ENCODE results near the gene B3GLCT. TPM values are rescaled to one million over a fixed set of nuclear protein-coding genes. Genes with fewer than 3 reads are reported as not detected.

Gene B3GLCT
- total and polyA plus RNA-seq, 2 of the 13 experiments (the other 11 are each of a cell fraction or from before 2014, with no cell fraction given), result 2.0 to 7.1 TPM

- DNase-seq (ENCODE audit: low spot score), result no peak
- WGBS (ENCODE audit: low lambda C conversion rate), result 0% methylated on average over 1 of the region's 1 CpG
- Histone ChIP-seq H3K9ac (ENCODE audit: insufficient read depth, low read depth, low read length) (no peak overlapping the region), H3K4me2 (ENCODE audit: low read depth, low read length) (no peak overlapping the region), H3K79me2 (ENCODE audit: insufficient read depth, low read length) (no peaks in the 10 kb centered on the region), H3K4me3 (replicated peaks in 1 of 3; ENCODE audit: insufficient read depth in 1 of 3, low read depth in 2 of 3, low read length in 3 of 3) (no peak overlapping the region), H3K4me1 (ENCODE audit: insufficient read depth, low read length) (no peaks in the 10 kb centered on the region), H3K27ac (ENCODE audit: extremely low read length, insufficient read depth, low read length) (no peak overlapping the region), H3K27me3 (ENCODE audit: control insufficient read depth in 1 of 2, insufficient read depth in 2 of 2, low read length in 2 of 2) (peaks cover 0 to 3% of the 10 kb centered on the region in 2 experiments; a peak in 1 of 5 replicates), H3K36me3 (replicated peaks in 1 of 2; ENCODE audit: control insufficient read depth in 1 of 2, insufficient read depth in 2 of 2, low read length in 2 of 2) (no peaks in the 10 kb centered on the region), H4K20me1 (ENCODE audit: insufficient read depth, low read length) (no peaks in the 10 kb centered on the region), H3K9me3 (ENCODE audit: low read length) (no peaks in the 10 kb centered on the region), H2AFZ (ENCODE audit: low read length) (no peak overlapping the region)
- FAIRE-seq, result no peak
- ChIA-PET CTCF (ENCODE audit: low intra/inter-chr PET ratio, low total read pairs) (no interaction called here), POLR2A (no interaction called here)
- in situ Hi-C loops (cut with HindIII; ENCODE audit: extremely low pct_ligation_motif_present, low pct_unique_long_range_greater_than_20kb) (no loop called here), intact Hi-C loops (cut with micrococcal nuclease; ENCODE audit: unreplicated experiment) (no loop called here)
- BruUV-seq (replicated peaks), result no TSS peak
- no peak for ATAC-seq
- TF ChIP-seq, protein P1, sequence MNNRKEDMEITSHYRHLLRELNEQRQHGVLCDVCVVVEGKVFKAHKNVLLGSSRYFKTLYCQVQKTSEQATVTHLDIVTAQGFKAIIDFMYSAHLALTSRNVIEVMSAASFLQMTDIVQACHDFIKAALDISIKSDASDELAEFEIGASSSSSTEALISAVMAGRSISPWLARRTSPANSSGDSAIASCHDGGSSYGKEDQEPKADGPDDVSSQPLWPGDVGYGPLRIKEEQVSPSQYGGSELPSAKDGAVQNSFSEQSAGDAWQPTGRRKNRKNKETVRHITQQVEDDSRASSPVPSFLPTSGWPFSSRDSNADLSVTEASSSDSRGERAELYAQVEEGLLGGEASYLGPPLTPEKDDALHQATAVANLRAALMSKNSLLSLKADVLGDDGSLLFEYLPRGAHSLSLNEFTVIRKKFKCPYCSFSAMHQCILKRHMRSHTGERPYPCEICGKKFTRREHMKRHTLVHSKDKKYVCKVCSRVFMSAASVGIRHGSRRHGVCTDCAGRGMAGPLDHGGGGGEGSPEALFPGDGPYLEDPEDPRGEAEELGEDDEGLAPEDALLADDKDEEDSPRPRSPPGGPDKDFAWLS (CRISPR knock-in tag; IDR thresholded peaks at IDR 0.05; ENCODE audit: borderline replicate concordance), result no peak
- no peak for TF ChIP-seq TBX3 (IDR thresholded peaks at IDR 0.05; ENCODE audit: borderline replicate concordance)
- TF ChIP-seq, protein P2, sequence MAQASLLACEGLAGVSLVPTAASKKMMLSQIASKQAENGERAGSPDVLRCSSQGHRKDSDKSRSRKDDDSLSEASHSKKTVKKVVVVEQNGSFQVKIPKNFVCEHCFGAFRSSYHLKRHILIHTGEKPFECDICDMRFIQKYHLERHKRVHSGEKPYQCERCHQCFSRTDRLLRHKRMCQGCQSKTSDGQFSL (CRISPR knock-in tag; IDR thresholded peaks at IDR 0.05), result no peak
- TF ChIP-seq SPEN (CRISPR knock-in tag; IDR thresholded peaks at IDR 0.05; ENCODE audit: low read depth), result no peak
- TF ChIP-seq WIZ (CRISPR knock-in tag; IDR thresholded peaks at IDR 0.05), result no peak
- TF ChIP-seq KLF12 (CRISPR knock-in tag; IDR thresholded peaks at IDR 0.05; ENCODE audit: borderline replicate concordance), result no peak
- no peak for TF ChIP-seq NCOR1 (IDR thresholded peaks at IDR 0.05; ENCODE audit: borderline replicate concordance, low read length)
- TF ChIP-seq ZFAT (CRISPR knock-in tag; conservative IDR thresholded peaks at IDR 0.05), result no peak
- TF ChIP-seq ZNF577 (CRISPR knock-in tag; IDR thresholded peaks at IDR 0.05; ENCODE audit: borderline replicate concordance, low read depth), result no peak
- TF ChIP-seq AKAP8 (CRISPR knock-in tag; IDR thresholded peaks at IDR 0.05), result no peak
- TF ChIP-seq, protein P3, sequence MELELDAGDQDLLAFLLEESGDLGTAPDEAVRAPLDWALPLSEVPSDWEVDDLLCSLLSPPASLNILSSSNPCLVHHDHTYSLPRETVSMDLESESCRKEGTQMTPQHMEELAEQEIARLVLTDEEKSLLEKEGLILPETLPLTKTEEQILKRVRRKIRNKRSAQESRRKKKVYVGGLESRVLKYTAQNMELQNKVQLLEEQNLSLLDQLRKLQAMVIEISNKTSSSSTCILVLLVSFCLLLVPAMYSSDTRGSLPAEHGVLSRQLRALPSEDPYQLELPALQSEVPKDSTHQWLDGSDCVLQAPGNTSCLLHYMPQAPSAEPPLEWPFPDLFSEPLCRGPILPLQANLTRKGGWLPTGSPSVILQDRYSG (CRISPR knock-in tag; IDR thresholded peaks at IDR 0.05), result no peak
- TF ChIP-seq ZBTB21 (CRISPR knock-in tag; IDR thresholded peaks at IDR 0.05), result no peak
- TF ChIP-seq ZKSCAN8 (CRISPR knock-in tag; IDR thresholded peaks at IDR 0.05; ENCODE audit: borderline replicate concordance), result no peak
- TF ChIP-seq, protein P4, sequence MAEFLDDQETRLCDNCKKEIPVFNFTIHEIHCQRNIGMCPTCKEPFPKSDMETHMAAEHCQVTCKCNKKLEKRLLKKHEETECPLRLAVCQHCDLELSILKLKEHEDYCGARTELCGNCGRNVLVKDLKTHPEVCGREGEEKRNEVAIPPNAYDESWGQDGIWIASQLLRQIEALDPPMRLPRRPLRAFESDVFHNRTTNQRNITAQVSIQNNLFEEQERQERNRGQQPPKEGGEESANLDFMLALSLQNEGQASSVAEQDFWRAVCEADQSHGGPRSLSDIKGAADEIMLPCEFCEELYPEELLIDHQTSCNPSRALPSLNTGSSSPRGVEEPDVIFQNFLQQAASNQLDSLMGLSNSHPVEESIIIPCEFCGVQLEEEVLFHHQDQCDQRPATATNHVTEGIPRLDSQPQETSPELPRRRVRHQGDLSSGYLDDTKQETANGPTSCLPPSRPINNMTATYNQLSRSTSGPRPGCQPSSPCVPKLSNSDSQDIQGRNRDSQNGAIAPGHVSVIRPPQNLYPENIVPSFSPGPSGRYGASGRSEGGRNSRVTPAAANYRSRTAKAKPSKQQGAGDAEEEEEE (CRISPR knock-in tag; IDR thresholded peaks at IDR 0.05; ENCODE audit: borderline replicate concordance), result no peak
- TF ChIP-seq POLR2A (IDR thresholded peaks at IDR 0.05; ENCODE audit: insufficient read depth in 1 of 2, low read depth in 2 of 2, low read length in 2 of 2), result no peak
- TF ChIP-seq BORCS8-MEF2B (CRISPR knock-in tag; IDR thresholded peaks at IDR 0.05), result no peak
- TF ChIP-seq ZMYM4 (CRISPR knock-in tag; IDR thresholded peaks at IDR 0.05), result no peak
These were observed 161.9 kb downstream of the B3GLCT start for GRCh38 chr13:31361673-31362072.
